Measurements from ENCODE around the gene MYBPH. TPM values are rescaled to one million over a fixed set of nuclear protein-coding genes. Genes with fewer than 3 reads are reported as not detected.

MYBPH gene
- total RNA-seq, 3 donors from 2014 or later, result not detected

GRCh38 chr1:203147376-203147775 is 28.2 kb downstream of the MYBPH start:
- Histone ChIP-seq H3K9me3 (no peaks in the 10 kb centered on the region), H3K36me3 (ENCODE audit: low read depth) (no peaks in the 10 kb centered on the region), H3K4me1 (ENCODE audit: low read depth) (no peaks in the 10 kb centered on the region), H3K4me3 (no peak overlapping the region)
- intact Hi-C loops (cut with DNase I, micrococcal nuclease), result no loop called here
- DNase-seq, result no peak
- TF ChIP-seq CTCF (IDR thresholded peaks at IDR 0.05), result no peak
- ATAC-seq, result no peak

- H3K4me3 ChIP-seq, result no peak overlapping the region
- no peaks in the 10 kb centered on the region for H3K4me1 ChIP-seq (ENCODE audit: low read depth)
- no peaks in the 10 kb centered on the region for H3K9me3 ChIP-seq
- TF ChIP-seq CTCF (IDR thresholded peaks at IDR 0.05), result no peak
- intact Hi-C loops (cut with DNase I, micrococcal nuclease), result no loop called here
- no peaks in the 10 kb centered on the region for H3K36me3 ChIP-seq (ENCODE audit: low read depth)
- ATAC-seq (no peak), DNase-seq (no peak)
Observed at GRCh38 chr1:203146537-203146936, 29.1 kb downstream of the MYBPH start.

- intact Hi-C loops (cut with DNase I, micrococcal nuclease), result no loop called here
- H3K4me1 ChIP-seq (ENCODE audit: low read depth), result no peaks in the 10 kb centered on the region
- no peak for TF ChIP-seq CTCF (IDR thresholded peaks at IDR 0.05)
- DNase-seq, result no peak
- no peak for ATAC-seq
- H3K4me3 ChIP-seq, result no peak overlapping the region
- H3K36me3 ChIP-seq (ENCODE audit: low read depth), result no peaks in the 10 kb centered on the region
- no peaks in the 10 kb centered on the region for H3K9me3 ChIP-seq
Observed at GRCh38 chr1:203146042-203146369, 29.6 kb downstream of the MYBPH start.

- Histone ChIP-seq H3K4me3 (no peak overlapping the region), H3K36me3 (ENCODE audit: low read depth) (no peaks in the 10 kb centered on the region), H3K4me1 (ENCODE audit: low read depth) (no peaks in the 10 kb centered on the region), H3K9me3 (no peaks in the 10 kb centered on the region)
- DNase-seq (no peak), ATAC-seq (no peak)
- TF ChIP-seq CTCF (IDR thresholded peaks at IDR 0.05), result no peak
- intact Hi-C loops (cut with DNase I, micrococcal nuclease), result no loop called here
Observed at GRCh38 chr1:203145321-203146041, 30.1 kb downstream of the MYBPH start.

- ATAC-seq, result no peak
Observed at GRCh38 chr1:203144661-203145060, 31.0 kb downstream of the MYBPH start.

More at GRCh38 chr1:203144661-203145060, 31.0 kb downstream of the MYBPH start:
- no peak for TF ChIP-seq CTCF (IDR thresholded peaks at IDR 0.05)
- Histone ChIP-seq H3K4me3 (no peak overlapping the region), H3K36me3 (ENCODE audit: low read depth) (no peaks in the 10 kb centered on the region), H3K9me3 (no peaks in the 10 kb centered on the region), H3K4me1 (ENCODE audit: low read depth) (no peaks in the 10 kb centered on the region)
- DNase-seq, result no peak
- intact Hi-C loops (cut with DNase I, micrococcal nuclease), result no loop called here
